ENCODE results near the gene GALNT6.

GALNT6 gene

GRCh38 chr12:51404627-51405026, 13.4 kb upstream of the GALNT6 start:
- DNase-seq = no peak

DNA sequence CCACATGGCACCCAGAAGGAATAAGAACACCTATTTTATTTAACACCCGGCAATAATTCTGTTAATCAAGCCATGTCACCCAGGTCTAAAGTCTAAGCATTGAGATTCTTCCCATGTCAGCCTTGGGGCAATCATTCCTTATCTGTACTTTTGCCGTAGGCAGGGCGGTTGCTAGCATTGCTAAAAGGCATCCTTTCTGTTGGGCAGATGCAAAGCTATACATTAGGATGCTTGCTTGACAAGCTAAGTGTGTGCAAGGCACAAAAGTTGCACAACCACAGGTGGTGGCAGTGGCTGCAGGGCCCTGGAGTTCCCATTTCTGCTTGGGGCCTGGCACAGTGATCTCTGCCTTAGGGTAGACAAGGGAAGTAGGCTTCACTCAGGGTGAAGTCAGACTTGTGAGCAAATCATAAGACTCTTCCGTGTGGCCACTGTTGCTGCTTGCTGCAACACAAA, 12.5 kb upstream of the GALNT6 start:
- no peak for DNase-seq

DNA sequence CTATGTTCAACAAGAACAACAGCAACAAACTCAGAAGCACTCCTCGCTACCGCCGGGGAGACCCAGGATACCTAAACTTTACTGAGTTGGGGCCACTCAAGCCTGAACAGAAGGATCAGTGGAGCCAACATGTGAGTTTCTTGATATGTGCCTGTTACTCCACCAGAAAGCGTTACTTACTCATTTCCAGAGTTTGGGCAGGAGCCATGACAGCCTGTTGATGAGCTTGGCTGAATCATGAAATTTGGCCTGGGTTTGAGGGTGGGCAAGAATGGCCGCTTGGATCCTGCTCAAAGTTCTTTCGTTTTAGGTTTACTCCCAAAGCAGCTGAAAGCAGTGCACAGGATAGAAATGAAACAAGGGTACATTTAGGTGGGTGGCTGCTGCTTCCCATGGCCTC, 12.0 kb upstream of the GALNT6 start:
- DNase-seq = no peak

GRCh38 chr12:51401900-51402299, 10.7 kb upstream of the GALNT6 start:
- no peak for DNase-seq

- no peak for DNase-seq
These were observed 10.3 kb upstream of the GALNT6 start for GRCh38 chr12:51401486-51401885.

DNA sequence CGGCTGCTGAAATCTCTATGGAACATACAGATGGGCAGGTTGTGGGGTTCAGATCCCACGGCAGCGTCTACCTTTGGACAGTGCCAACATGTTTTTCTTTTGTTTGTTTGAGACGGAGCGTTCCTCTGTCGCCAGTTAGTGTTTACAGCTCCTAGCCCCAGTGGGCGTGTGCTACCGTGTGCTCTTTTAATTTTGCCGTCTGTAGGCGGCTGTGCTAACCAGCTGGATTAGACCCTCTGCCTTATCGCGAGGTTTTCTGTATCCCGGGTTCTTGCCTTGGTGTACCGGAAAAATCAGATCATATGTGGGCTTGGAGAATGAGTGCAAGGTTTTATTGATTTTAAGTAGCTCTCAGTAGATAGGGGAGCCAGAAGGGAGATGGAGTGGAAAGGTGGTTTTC, 9.8 kb upstream of the GALNT6 start:
- DNase-seq = no peak

- DNase-seq = no peak
These were observed 8.7 kb upstream of the GALNT6 start for GRCh38 chr12:51399891-51400290.

GRCh38 chr12:51397670-51398069, 6.5 kb upstream of the GALNT6 start:
- DNase-seq = no peak

- no peak for DNase-seq
These were observed 4.4 kb upstream of the GALNT6 start for GRCh38 chr12:51395283-51396230.

- DNase-seq = peak; percentile 51
These were observed 2.7 kb upstream of the GALNT6 start for GRCh38 chr12:51393676-51394545.

DNA sequence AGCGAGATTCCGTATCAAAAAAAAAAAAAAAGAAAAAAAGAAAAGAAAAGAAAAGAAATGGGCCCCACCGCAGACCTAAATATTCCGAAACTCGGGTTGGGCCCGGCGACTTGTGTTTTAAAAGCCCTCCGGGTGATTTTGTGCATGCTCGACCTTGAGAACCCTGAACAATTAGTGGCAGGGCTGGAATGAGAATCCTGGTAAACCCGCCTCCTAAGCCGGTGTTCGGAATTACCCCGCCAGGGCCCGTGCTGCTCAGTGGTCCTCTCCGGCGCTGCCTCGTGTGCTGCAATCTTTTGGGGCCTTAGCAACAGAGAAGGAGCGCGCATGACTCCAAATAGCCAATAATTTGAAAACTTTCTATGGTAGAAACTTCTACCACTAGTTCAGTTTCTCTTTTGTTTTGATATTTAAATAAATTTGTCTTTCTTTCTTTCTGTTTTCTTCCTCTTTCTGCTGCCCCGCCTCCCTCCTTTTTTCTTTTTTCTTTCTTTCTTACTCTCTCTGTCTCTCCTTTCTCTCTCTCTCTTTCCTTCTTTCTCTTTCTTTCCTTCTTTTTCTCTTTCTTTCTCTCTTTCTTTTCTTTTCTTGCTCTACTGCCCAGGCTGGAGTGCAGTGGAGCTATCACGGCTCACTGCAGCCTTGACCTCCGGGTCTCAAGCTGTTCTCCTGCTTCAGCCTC, 1.5 kb upstream of the GALNT6 start:
- DNase-seq = no peak

DNA sequence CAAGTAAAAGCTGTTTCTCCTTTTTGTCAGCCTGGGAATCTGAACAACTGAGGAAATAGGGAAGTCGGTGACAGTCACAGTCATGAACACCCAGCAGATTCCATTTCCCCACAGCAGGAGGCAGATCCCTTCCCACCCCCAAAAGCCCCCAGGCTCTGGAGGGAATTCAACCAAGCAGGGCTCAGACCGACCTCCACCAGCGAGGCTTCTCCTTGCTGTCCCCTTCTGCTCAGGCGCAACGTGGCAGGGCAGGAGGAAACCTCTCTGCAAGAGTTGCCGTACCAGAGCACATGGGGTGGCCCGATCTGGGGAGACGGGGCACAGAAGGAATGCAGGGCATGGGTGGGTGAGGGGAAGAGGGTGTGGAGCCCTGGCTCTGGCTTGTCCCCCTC, 319 bp downstream of the GALNT6 start:
- no peak for DNase-seq

GRCh38 chr12:51390457-51390856, 749 bp downstream of the GALNT6 start:
- DNase-seq = no peak

GRCh38 chr12:51389302-51389999, 1.8 kb downstream of the GALNT6 start:
- peak; percentile 9 for DNase-seq

DNA sequence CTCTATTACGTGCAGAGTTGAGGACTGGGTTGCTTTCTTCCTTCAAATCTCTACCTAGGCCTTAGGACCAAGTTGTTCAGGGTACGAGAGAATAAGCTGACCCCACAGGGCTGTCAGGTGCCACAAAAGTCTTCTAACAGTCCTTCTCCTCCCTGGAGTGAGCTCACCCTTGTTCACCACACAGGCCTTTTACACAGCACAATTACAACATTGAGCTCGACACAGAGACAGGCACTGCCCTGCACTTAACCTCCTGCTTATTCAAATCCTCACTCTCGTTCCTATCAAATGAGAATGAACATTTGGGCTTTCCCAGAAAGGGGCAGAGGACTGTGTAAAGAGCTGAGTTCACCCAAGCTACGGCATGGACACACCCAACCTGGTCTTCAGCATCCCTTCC, 2.4 kb downstream of the GALNT6 start:
- no peak for DNase-seq

- DNase-seq = no peak
These were observed 3.0 kb downstream of the GALNT6 start for GRCh38 chr12:51388069-51388799.

DNA sequence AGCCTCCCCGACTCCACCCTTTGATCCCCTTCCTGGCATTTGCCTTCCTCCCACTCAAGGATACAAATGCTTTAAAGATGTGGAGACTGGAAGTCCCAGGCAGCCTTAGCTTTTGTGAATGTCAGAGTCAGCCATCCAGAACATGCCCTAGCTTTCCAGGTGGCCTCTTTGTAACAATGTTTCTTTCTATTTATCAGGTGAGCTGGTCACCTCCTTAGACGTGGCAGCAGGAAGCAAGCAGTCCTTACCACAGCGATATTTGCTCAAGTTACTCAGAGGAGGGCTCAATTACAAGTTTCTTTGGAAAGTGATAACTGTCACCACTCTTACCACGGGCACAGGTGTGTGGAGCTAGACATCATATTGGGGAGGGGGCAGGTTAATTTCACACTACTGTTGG, 4.9 kb downstream of the GALNT6 start:
- DNase-seq = no peak

DNA sequence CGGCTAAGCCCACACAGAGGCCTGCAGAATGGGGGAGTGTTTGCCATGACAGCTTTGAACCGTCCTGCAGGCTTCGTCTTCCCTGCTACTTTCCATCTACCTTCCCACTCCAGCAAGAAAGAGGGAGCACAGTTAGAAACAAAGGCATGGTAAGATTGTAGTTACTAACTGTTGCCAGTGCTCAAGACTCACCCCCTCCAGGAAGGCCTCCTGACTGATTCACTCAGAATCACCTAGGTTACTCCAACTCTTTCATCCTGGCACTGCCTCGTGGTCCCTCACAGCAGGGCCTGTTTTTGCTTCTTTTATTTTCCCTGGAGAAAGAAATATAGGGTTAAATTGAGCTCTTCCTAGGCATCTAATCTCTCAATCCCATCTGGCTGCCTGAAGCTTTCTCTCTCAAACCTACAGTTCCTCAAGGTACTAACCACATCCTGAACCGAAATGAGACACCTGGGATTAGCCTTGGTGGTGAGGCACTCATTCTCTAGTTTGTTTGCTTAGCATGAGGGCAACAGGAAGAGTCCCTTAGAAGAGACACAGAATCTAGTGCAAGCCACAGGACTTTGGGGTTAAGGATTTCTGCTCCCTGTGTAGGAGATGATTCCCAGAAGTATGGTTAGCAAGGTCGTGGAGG, 7.8 kb downstream of the GALNT6 start:
- DNase-seq = no peak

- DNase-seq = no peak
These were observed 9.0 kb downstream of the GALNT6 start for GRCh38 chr12:51382173-51382572.

DNA sequence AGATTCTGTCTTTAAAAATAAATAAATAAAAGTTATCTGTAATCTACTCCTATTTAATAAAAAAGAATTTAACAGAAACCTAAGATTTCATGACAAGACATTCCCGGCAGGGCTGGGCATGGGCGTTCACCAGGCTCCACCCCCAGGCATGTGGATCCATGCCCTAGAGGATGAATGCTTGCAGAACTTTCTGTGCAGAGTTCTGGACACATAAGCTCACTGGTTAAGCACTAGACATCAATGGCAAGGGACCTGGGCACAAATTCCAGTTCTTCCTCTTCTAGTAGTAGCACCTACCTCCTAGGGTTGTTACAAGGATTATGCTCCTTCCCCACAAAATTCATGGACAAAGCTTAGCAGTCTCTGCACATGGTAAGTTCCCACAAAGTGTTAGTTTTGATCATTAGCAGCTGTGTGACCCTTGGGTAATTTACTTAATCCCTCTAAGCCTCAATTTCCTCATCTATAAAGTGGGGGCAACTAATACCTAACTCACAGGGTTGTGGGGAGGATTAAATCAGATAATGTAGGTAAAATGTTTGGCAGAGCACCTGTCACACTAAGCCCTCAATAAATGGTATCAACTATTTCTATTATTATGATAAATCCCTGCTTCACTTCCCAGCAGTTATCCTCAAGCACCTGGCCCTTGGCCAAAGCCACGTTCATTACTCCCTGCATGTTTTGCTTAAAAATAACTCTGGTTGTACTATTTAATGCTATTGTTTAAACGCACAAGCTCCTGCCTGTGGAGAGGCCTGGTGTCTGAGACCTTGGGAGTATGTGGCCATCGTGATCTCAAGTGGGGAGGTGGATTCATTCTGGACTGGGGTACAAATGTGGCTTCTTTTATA, 9.8 kb downstream of the GALNT6 start:
- DNase-seq = no peak

All from effector CD4-positive, alpha-beta T cell (primary cell).